H1 (cell line): ENCODE data around the gene SSBP3. TPM values are rescaled to one million over a fixed set of nuclear protein-coding genes. Genes with fewer than 3 reads are reported as not detected.

Experiments
- CTCF ChIA-PET: fragments of 300-600 bp; sonication (Branson Sonifier 250); formaldehyde crosslinking; loops from one replicate; lab custom pipeline; 2021; ENCODE audit not compliant: partially characterized antibody; lab: Charles Lee
- POLR2A ChIA-PET: fragments of 300-600 bp; sonication (Branson Sonifier 250); formaldehyde crosslinking; loops from one replicate; lab custom pipeline; 2021; ENCODE audit warnings: inconsistent platforms; ENCODE audit not compliant: partially characterized antibody; lab: Charles Lee
- DNase-seq, 2 experiments: peaks; one replicate each; pipeline versions ENCODE4 v3.0.0 to v3.0.0-alpha.2; 2010 to 2022; ENCODE audit warnings: low spot score in 2 of 2, low read depth in 1 of 2, mixed read lengths in 1 of 2
- FAIRE-seq: peaks from 2 replicates; lab custom pipeline; 2011; peaks lifted over from hg19 to GRCh38; lab: Jason Lieb, UNC
- H2AFZ ChIP-seq: 2 replicates; pipeline ENCODE4 v1.8.1; 2012; ENCODE audit warnings: low read length, inconsistent platforms
- H2AK5ac ChIP-seq: 2 replicates; pipeline ENCODE4 v1.6.1; 2013; ENCODE audit warnings: low read depth, low read length
- H2BK120ac ChIP-seq: replicated peaks from 2 replicates; pipeline ENCODE3; 2013; ENCODE audit warnings: low read depth, low read length, inconsistent platforms
- H2BK12ac ChIP-seq: 2 replicates; pipeline ENCODE4 v1.6.1; 2013; ENCODE audit warnings: low read depth, low read length
- H2BK15ac ChIP-seq: 2 replicates; pipeline ENCODE4 v1.6.1; 2013; ENCODE audit warnings: low read length
- H2BK20ac ChIP-seq: 2 replicates; pipeline ENCODE4 v1.6.1; 2013; ENCODE audit warnings: low read length
- H2BK5ac ChIP-seq: 2 replicates; pipeline ENCODE4 v1.6.1; 2013; ENCODE audit warnings: low read depth, low read length
- H3K14ac ChIP-seq: 2 replicates; pipeline ENCODE4 v1.6.1; 2013; ENCODE audit warnings: inconsistent platforms; ENCODE audit not compliant: insufficient read length
- H3K18ac ChIP-seq: 2 replicates; pipeline ENCODE4 v1.6.1; 2013; ENCODE audit warnings: low read length; ENCODE audit errors: extremely low read depth
- H3K23ac ChIP-seq: 2 replicates; pipeline ENCODE4 v1.6.1; 2013; ENCODE audit warnings: inconsistent platforms; ENCODE audit not compliant: insufficient read length
- H3K23me2 ChIP-seq: 2 replicates; pipeline ENCODE4 v1.6.1; 2013; ENCODE audit warnings: low read depth, low read length
- H3K27ac ChIP-seq: 2 replicates; pipeline ENCODE4 v1.6.1; 2011; ENCODE audit warnings: low read depth, low read length, inconsistent platforms
- H3K27me3 ChIP-seq, 4 experiments: replicated peaks in 1 of 4; 1 replicate in 1 of 4; 2 replicates in 3 of 4; pipeline versions ENCODE4 v1.6.1 to v1.8.1; 2011 to 2013; ENCODE audit warnings: low read length in 3 of 4, mild to moderate bottlenecking in 3 of 4, inconsistent platforms in 2 of 4, mixed read lengths in 2 of 4, moderate library complexity in 1 of 4; ENCODE audit not compliant: control insufficient read depth in 3 of 4, insufficient read depth in 3 of 4; ENCODE audit errors: extremely low read depth in 1 of 4
- H3K36me3 ChIP-seq, 4 experiments: 2 replicates each; pipeline versions ENCODE4 v1.6.1 to v1.8.1; 2011 to 2013; ENCODE audit warnings: mild to moderate bottlenecking in 4 of 4, low read length in 3 of 4, moderate library complexity in 2 of 4, control low read depth in 1 of 4, inconsistent platforms in 1 of 4; ENCODE audit not compliant: insufficient read depth in 4 of 4, control insufficient read depth in 2 of 4
- H3K4ac ChIP-seq: replicated peaks from 2 replicates; pipeline ENCODE3; 2013; ENCODE audit warnings: low read length, low read depth, mixed read lengths, inconsistent platforms; ENCODE audit not compliant: insufficient read length
- H3K4me1 ChIP-seq, 4 experiments: replicated peaks in 1 of 4; 1 replicate in 1 of 4; 2 replicates in 3 of 4; pipeline versions ENCODE4 v1.6.1 to v1.8.1; 2011 to 2013; ENCODE audit warnings: low read length in 3 of 4, inconsistent platforms in 2 of 4, mixed read lengths in 1 of 4; ENCODE audit not compliant: insufficient read depth in 4 of 4, control insufficient read depth in 3 of 4
- H3K4me2 ChIP-seq, 2 experiments: 2 replicates each; pipeline versions ENCODE4 v1.6.1 to v1.8.1; 2011 to 2013; ENCODE audit warnings: low read depth in 2 of 2, low read length in 2 of 2, control low read depth in 1 of 2, inconsistent platforms in 1 of 2, mild to moderate bottlenecking in 1 of 2; ENCODE audit not compliant: insufficient read depth in 1 of 2
- H3K4me3 ChIP-seq, 4 experiments: fragments of 200-600, 300-600 bp in 1 of 4; sonication (generic), shearing (Covaris generic), sonication (Bioruptor Twin) in 1 of 4; 2 replicates each; pipeline versions ENCODE4 v1.5.1 to v1.8.1; 2011 to 2016; ENCODE audit warnings: low read length in 4 of 4, low read depth in 3 of 4, control low read depth in 2 of 4, inconsistent platforms in 2 of 4, mild to moderate bottlenecking in 2 of 4, mixed read lengths in 1 of 4, moderate library complexity in 1 of 4; ENCODE audit not compliant: insufficient read depth in 2 of 4; ENCODE audit errors: extremely low read depth in 1 of 4
- H3K56ac ChIP-seq: replicated peaks from 2 replicates; pipeline ENCODE3; 2013; ENCODE audit warnings: low read depth, mild to moderate bottlenecking, mixed read lengths, low read length, inconsistent platforms; ENCODE audit not compliant: insufficient read length
- H3K79me1 ChIP-seq: 2 replicates; pipeline ENCODE4 v1.6.1; 2013; ENCODE audit warnings: low read depth, low read length, control low read depth
- H3K79me2 ChIP-seq, 2 experiments: 2 replicates each; pipeline versions ENCODE4 v1.6.1 to v1.8.1; 2012 to 2013; ENCODE audit warnings: low read length in 2 of 2, mild to moderate bottlenecking in 2 of 2, inconsistent platforms in 1 of 2; ENCODE audit not compliant: insufficient read depth in 2 of 2, control insufficient read depth in 1 of 2
- H3K9ac ChIP-seq, 4 experiments: replicated peaks in 1 of 4; 1 replicate in 1 of 4; 2 replicates in 3 of 4; pipeline versions ENCODE4 v1.6.1 to v1.8.1; 2011 to 2013; ENCODE audit warnings: low read depth in 3 of 4, low read length in 3 of 4, control low read depth in 2 of 4, mild to moderate bottlenecking in 2 of 4, moderate library complexity in 2 of 4, inconsistent platforms in 1 of 4; ENCODE audit errors: extremely low read depth in 1 of 4
- H3K9me3 ChIP-seq, 2 experiments: 2 replicates each; pipeline versions ENCODE4 v1.6.1 to v1.8.1; 2012 to 2013; ENCODE audit warnings: mild to moderate bottlenecking in 2 of 2, moderate library complexity in 2 of 2, control low read depth in 1 of 2, inconsistent platforms in 1 of 2, low read depth in 1 of 2, low read length in 1 of 2, mixed read lengths in 1 of 2; ENCODE audit not compliant: insufficient read depth in 2 of 2
- H4K20me1 ChIP-seq, 2 experiments: replicated peaks in 1 of 2; 2 replicates each; pipeline versions ENCODE3 to v1.8.1; 2011 to 2013; ENCODE audit warnings: inconsistent platforms in 2 of 2, low read length in 2 of 2, mild to moderate bottlenecking in 1 of 2; ENCODE audit not compliant: insufficient read depth in 2 of 2, control insufficient read depth in 1 of 2
- H4K5ac ChIP-seq: 2 replicates; pipeline ENCODE4 v1.6.1; 2013; ENCODE audit warnings: low read length, low read depth, mixed read lengths, inconsistent platforms; ENCODE audit not compliant: insufficient read length
- H4K8ac ChIP-seq: 2 replicates; pipeline ENCODE4 v1.8.0; 2013; ENCODE audit warnings: mild to moderate bottlenecking, moderate library complexity, low read length, inconsistent platforms; ENCODE audit not compliant: insufficient read depth; ENCODE audit errors: extremely low read depth
- H4K91ac ChIP-seq: replicated peaks from 2 replicates; pipeline ENCODE3; 2013; ENCODE audit warnings: low read length, mixed read lengths, inconsistent platforms; ENCODE audit not compliant: insufficient read length
- ATF2 ChIP-seq: IDR thresholded peaks from 2 replicates; pipeline ENCODE4 v1.6.1; 2012; ENCODE audit warnings: low read length, inconsistent platforms
- CTCF ChIP-seq, 3 experiments: IDR thresholded peaks; 1 replicate in 2 of 3; 2 replicates in 1 of 3; pipeline versions ENCODE4 v1.5.1 to v1.6.1; 2011; ENCODE audit warnings: low read length in 3 of 3, mild to moderate bottlenecking in 3 of 3, inconsistent platforms in 2 of 3, low read depth in 1 of 3, moderate library complexity in 1 of 3; ENCODE audit not compliant: insufficient read depth in 1 of 3; ENCODE audit errors: control extremely low read depth in 1 of 3
- RFX5 ChIP-seq: IDR thresholded peaks from 2 replicates; pipeline ENCODE4 v1.6.1; 2011; ENCODE audit warnings: low read depth, low read length, improper control_type of control experiment, borderline replicate concordance
- WGBS, 2 experiments: shearing (Covaris generic) in 1 of 2; methylation state at CpG; one replicate each; pipeline versions ENCODE4 v1.1.6 to v1.1.7; 2013 to 2015; ENCODE audit warnings: low lambda C conversion rate in 2 of 2, mixed read lengths in 2 of 2, inconsistent platforms in 1 of 2, low coverage in 1 of 2, missing lambda C conversion rate in 1 of 2; ENCODE audit not compliant: insufficient replicate concordance in 2 of 2, insufficient coverage in 1 of 2, insufficient read length in 1 of 2; ENCODE audit errors: extremely low coverage in 1 of 2, missing lambda C conversion rate in 1 of 2; 5-methylcytosine and 5-hydroxymethylcytosine counted together
- polyA plus RNA-seq, 7 experiments: library from polyadenylated mRNA; depleted of rRNA in 3 of 7; stranded (reverse) in 5 of 7; unstranded in 2 of 7; fragments of >200 nt in 5 of 7; fragments of 200-250 nt in 2 of 7; gene quantifications; 1 replicate in 5 of 7; 2 replicates in 1 of 7; 4 replicates in 1 of 7; pipeline versions ENCODE4 v1.2.1 to v1.2.3, GENCODE V29; 2011 to 2013; ENCODE audit warnings: missing spikeins in 2 of 7, mixed read lengths in 2 of 7
- total RNA-seq: library from RNA; stranded (reverse); fragmentation: NEBNext Ultra II Directional; extraction: Animal tissue kit (Norgen Biotek cat#: 25700); gene quantifications from 2 replicates; pipeline ENCODE4 v1.2.1, GENCODE V29; 2021

SSBP3 gene
- total and polyA plus RNA-seq, 2 of the 8 experiments (the other 6 are each of a cell fraction or from before 2014, with no cell fraction given), result 99.7 to 133 TPM

- H3K4me3 ChIP-seq, result no peak overlapping the region
- POLR2A ChIA-PET, result no interaction called here
- no peak overlapping the region for H2AK5ac ChIP-seq
- no peaks in the 10 kb centered on the region for H3K27me3 ChIP-seq
- H3K14ac ChIP-seq, result no peak overlapping the region
- DNase-seq, result no peak
- H3K9me3 ChIP-seq, result no peaks in the 10 kb centered on the region
- no peaks in the 10 kb centered on the region for H3K79me2 ChIP-seq
- H3K23ac ChIP-seq, result no peak overlapping the region
- TF ChIP-seq ATF2 (no peak), CTCF (IDR thresholded peaks at IDR 0.05; ENCODE audit: control extremely low read depth in 1 of 3, insufficient read depth in 1 of 3, low read depth in 1 of 3, low read length in 3 of 3) (no peak), RFX5 (no peak)
- no peak overlapping the region for H3K4me2 ChIP-seq
- no peak overlapping the region for H2BK12ac ChIP-seq
- H3K18ac ChIP-seq, result no peak overlapping the region
- H2BK120ac ChIP-seq, result no peak overlapping the region
- H2BK20ac ChIP-seq, result no peak overlapping the region
- H3K4ac ChIP-seq, result no peak overlapping the region
- H3K4me1 ChIP-seq, result no peaks in the 10 kb centered on the region
- no peak overlapping the region for H4K5ac ChIP-seq
- H4K8ac ChIP-seq, result no peak overlapping the region
- H4K91ac ChIP-seq, result no peak overlapping the region
- H3K79me1 ChIP-seq, result 0 out of 2 replicates have a peak, but pooled peaks cover 2% of the 10 kb centered on the region
- WGBS, 2 experiments, result 95% methylated on average over 5 of the region's 5 CpGs; no CpG with 5 or more reads in 1 of the 2 experiments
- no peak overlapping the region for H2BK15ac ChIP-seq
- H2BK5ac ChIP-seq, result no peak overlapping the region
- no peak overlapping the region for H2AFZ ChIP-seq
- H3K9ac ChIP-seq, result no peak overlapping the region
- H3K23me2 ChIP-seq, result no peaks in the 10 kb centered on the region
- FAIRE-seq, result no peak
- no peak overlapping the region for H3K56ac ChIP-seq
- CTCF ChIA-PET, result interaction anchor here (3.5 kb wide), 1 partner anchor 12 kb away, joined by 16 read pairs; no protein-coding TSS in a partner anchor
- no peak overlapping the region for H3K27ac ChIP-seq
- H3K36me3 ChIP-seq, result peaks cover 0 to 9% (median 5%) of the 10 kb centered on the region in 4 experiments; a peak in 3 of 8 replicates
- H4K20me1 ChIP-seq, result peaks cover 0 to 2% of the 10 kb centered on the region in 2 experiments
These were observed 212.7 kb downstream of the SSBP3 start for GRCh38 chr1:54193453-54193852.
